Lung (tissue), 12 donors: Measurements from ENCODE around the gene DUSP6. TPM values are rescaled to one million over a fixed set of nuclear protein-coding genes. Genes with fewer than 3 reads are reported as not detected.
A peak's percentile ranks its signal among the peaks of the same experiment; 100 is the strongest.

ENCODE experiments used
- ATAC-seq: fragments of 200-7000 bp; cut with Tn5 transposase; one replicate; pipeline ENCODE4 v1.9.1; 2020; ENCODE audit warnings: moderate number of reproducible peaks; ENCODE audit not compliant: insufficient read depth, low FRiP score
- DNase-seq, 3 donors: peaks; one replicate each; pipeline ENCODE4 v3.0.0-alpha.2; 2013 to 2017
- H3K27ac ChIP-seq, 2 donors: one replicate each; pipeline ENCODE4 v1.5.1; 2013; ENCODE audit warnings: mild to moderate bottlenecking in 2 of 2, moderate library complexity in 2 of 2, control low read depth in 1 of 2, inconsistent platforms in 1 of 2, low read depth in 1 of 2, low read length in 1 of 2
- H3K27me3 ChIP-seq, 3 donors: one replicate each; pipeline ENCODE4 v1.5.1; 2013; ENCODE audit warnings: low read length in 2 of 3; ENCODE audit not compliant: control insufficient read depth in 3 of 3, insufficient read depth in 3 of 3
- H3K36me3 ChIP-seq, 4 donors: one replicate each; pipeline ENCODE4 v1.5.1; 2013; ENCODE audit warnings: low read length in 4 of 4, mild to moderate bottlenecking in 1 of 4, moderate library complexity in 1 of 4; ENCODE audit not compliant: control insufficient read depth in 4 of 4, insufficient read depth in 4 of 4
- H3K4me1 ChIP-seq, 5 donors: one replicate each; pipeline ENCODE4 v1.5.1; 2013; ENCODE audit warnings: low read length in 5 of 5, mild to moderate bottlenecking in 2 of 5, moderate library complexity in 1 of 5; ENCODE audit not compliant: control insufficient read depth in 5 of 5, insufficient read depth in 5 of 5
- H3K4me3 ChIP-seq: one replicate; pipeline ENCODE4 v1.5.1; 2013; ENCODE audit warnings: mild to moderate bottlenecking, control low read depth, moderate library complexity
- H3K9ac ChIP-seq, 2 donors: one replicate each; pipeline ENCODE4 v1.5.1; 2013; ENCODE audit warnings: low read length in 2 of 2, control low read depth in 1 of 2; ENCODE audit not compliant: insufficient read depth in 1 of 2
- H3K9me3 ChIP-seq, 4 donors: one replicate each; pipeline ENCODE4 v1.5.1; 2013; ENCODE audit warnings: low read length in 3 of 4, mild to moderate bottlenecking in 1 of 4, moderate library complexity in 1 of 4; ENCODE audit not compliant: control insufficient read depth in 4 of 4, insufficient read depth in 3 of 4
- CTCF ChIP-seq: IDR thresholded peaks from 2 replicates; pipeline ENCODE4 v1.5.1; 2012; ENCODE audit warnings: mild to moderate bottlenecking; ENCODE audit errors: control extremely low read depth, extremely low read depth
- WGBS, 2 donors: extraction: QIAGEN DNeasy Blood & Tissue Kit; methylation state at CpG; one replicate each; pipeline ENCODE4 v1.1.7; 2013; 5-methylcytosine and 5-hydroxymethylcytosine counted together
- polyA plus RNA-seq, 2 donors: library from polyadenylated mRNA; stranded (reverse); fragments of 200-250 nt; gene quantifications; one replicate each; pipeline ENCODE4 v1.2.1, GENCODE V29; 2013
- total RNA-seq, 2 donors: library from RNA; depleted of rRNA in 1 of 2; stranded (reverse); fragments of >200 nt in 1 of 2; gene quantifications; one replicate each; pipeline ENCODE4 v1.2.1, GENCODE V29; 2014 to 2021
- donor health status: control.
- donor health status: control.
- donor health status: Bipolar disorder and iron deficiency.
- donor health status: healthy.
- donor health status: DM: yes; HTN: yes; CAD: no.

The DUSP6 gene
- total and polyA plus RNA-seq, 4 donors: 37.8 to 187 (median 155) TPM

DNA sequence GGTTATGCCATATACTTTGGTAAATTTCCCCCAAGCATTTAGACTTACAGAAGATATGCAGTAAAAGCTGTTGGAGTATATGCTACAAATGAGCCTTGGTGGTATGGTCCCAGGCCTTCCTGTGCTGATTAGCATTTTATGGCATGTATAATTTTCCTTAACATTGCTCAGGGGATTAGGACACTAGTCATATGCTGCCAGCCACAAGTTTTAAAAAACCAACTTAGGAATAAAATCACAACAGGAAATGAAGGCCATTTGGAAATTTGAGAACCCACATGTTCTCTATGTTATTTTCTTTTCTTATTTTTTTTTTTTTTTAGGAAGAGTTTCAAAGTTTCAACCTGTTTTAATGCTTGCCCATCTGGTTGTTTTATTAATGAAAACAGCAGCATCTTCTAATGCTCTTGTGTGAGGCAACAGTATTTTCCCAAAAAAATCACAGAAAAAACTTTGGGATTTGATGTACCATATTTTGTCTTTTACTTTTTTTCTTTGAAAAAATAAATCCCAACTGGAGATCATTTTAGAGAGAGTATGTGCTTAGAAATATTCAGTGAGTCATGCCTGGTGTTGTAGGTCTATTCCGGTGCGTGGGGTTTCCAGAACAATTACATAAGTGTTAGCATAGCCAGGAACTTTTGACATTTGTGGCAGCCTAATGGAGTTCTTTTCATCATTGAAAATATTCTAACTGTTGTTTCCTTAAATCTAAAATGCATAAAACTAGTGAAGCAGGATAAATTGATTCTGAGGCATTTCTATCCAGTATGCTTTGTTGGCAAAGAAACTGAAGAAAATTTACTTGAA is 21.7 kb upstream of the DUSP6 start:
- ATAC-seq (peak; percentile 20), DNase-seq (no peak)
- H3K9me3 ChIP-seq: no peaks in the 10 kb centered on the region
- 36 to 50% methylated on average over 2 of the region's 2 CpGs for WGBS, 2 donors
- no peak for TF ChIP-seq CTCF
- peak overlapping the region in 1 of 2 donors; percentile 60 for H3K27ac ChIP-seq
- H3K4me1 ChIP-seq: peaks cover 1 to 15% (median 6%) of the 10 kb centered on the region in 5 donors
- H3K36me3 ChIP-seq: no peaks in the 10 kb centered on the region
- no peak overlapping the region for H3K4me3 ChIP-seq
- H3K27me3 ChIP-seq: no peaks in the 10 kb centered on the region
- no peak overlapping the region for H3K9ac ChIP-seq

GRCh38 chr12:89372584-89373370 is 20.5 kb upstream of the DUSP6 start:
- Histone ChIP-seq H3K9ac (no peak overlapping the region), H3K4me3 (no peak overlapping the region), H3K36me3 (no peaks in the 10 kb centered on the region), H3K9me3 (no peaks in the 10 kb centered on the region), H3K27ac (peak overlapping the region in 1 of 2 donors; percentile 64), H3K4me1 (peaks cover 1 to 15% (median 6%) of the 10 kb centered on the region in 5 donors), H3K27me3 (no peaks in the 10 kb centered on the region)
- no peak for TF ChIP-seq CTCF
- ATAC-seq: no peak
- peak in 1 of 3 donors; percentile 32 for DNase-seq
- WGBS, 2 donors: 68 to 81% methylated on average over 6 of the region's 6 CpGs

GRCh38 chr12:89370850-89371249 is 18.5 kb upstream of the DUSP6 start:
- Histone ChIP-seq H3K4me3 (no peak overlapping the region), H3K36me3 (peaks cover 0 to 3% (median 0%) of the 10 kb centered on the region in 4 donors), H3K27ac (no peak overlapping the region), H3K9me3 (no peaks in the 10 kb centered on the region), H3K27me3 (no peaks in the 10 kb centered on the region), H3K9ac (no peak overlapping the region), H3K4me1 (peaks cover 1 to 15% (median 6%) of the 10 kb centered on the region in 5 donors)
- ATAC-seq (no peak), DNase-seq (no peak)
- TF ChIP-seq CTCF: no peak
- WGBS, 2 donors: 69 to 76% methylated on average over 7 of the region's 7 CpGs
